Dendritic cell treated with granulocyte-macrophage colony-stimulating factor and Interleukin-4, amounts not matched to agents 40 ng/mL and 50 ng/mL, for 4 days (primary cell): ENCODE data around the gene NT5C2.

ENCODE experiments used
- H3K27ac Mint-ChIP-seq: one replicate; pipeline ENCODE4 v1.8.0; 2022; ENCODE audit warnings: mild to moderate bottlenecking, mixed read lengths
- H3K27me3 Mint-ChIP-seq: one replicate; pipeline ENCODE4 v1.8.0; 2022; ENCODE audit warnings: mild to moderate bottlenecking, mixed read lengths
- H3K36me3 Mint-ChIP-seq: one replicate; pipeline ENCODE4 v1.8.0; 2022; ENCODE audit warnings: low read depth, mixed read lengths
- H3K4me1 Mint-ChIP-seq: one replicate; pipeline ENCODE4 v1.8.0; 2022; ENCODE audit warnings: low read depth, mixed read lengths
- H3K4me3 Mint-ChIP-seq: one replicate; pipeline ENCODE4 v1.8.0; 2022; ENCODE audit warnings: mild to moderate bottlenecking, moderate library complexity, mixed read lengths
- H3K9me3 Mint-ChIP-seq: one replicate; pipeline ENCODE4 v1.8.0; 2022; ENCODE audit warnings: mixed read lengths
- intact Hi-C: fragments of 100-400 bp; cut with micrococcal nuclease; formaldehyde crosslinking; loops from one replicate; pipeline ENCODE4 v1.15.0; 2022

NT5C2 gene

GRCh38 chr10:103054621-103055020, 138.5 kb downstream of the NT5C2 start:
- intact Hi-C loops, result no loop called here
- no peaks in the 10 kb centered on the region for H3K27me3 Mint-ChIP-seq
- peaks cover 12% of the 10 kb centered on the region for H3K4me1 Mint-ChIP-seq
- no peak overlapping the region for H3K4me3 Mint-ChIP-seq
- peaks cover 6% of the 10 kb centered on the region for H3K36me3 Mint-ChIP-seq
- no peaks in the 10 kb centered on the region for H3K9me3 Mint-ChIP-seq
- no peak overlapping the region for H3K27ac Mint-ChIP-seq

- no peaks in the 10 kb centered on the region for H3K27me3 Mint-ChIP-seq
- intact Hi-C loops, result no loop called here
- H3K4me1 Mint-ChIP-seq, result peaks cover 12% of the 10 kb centered on the region
- H3K9me3 Mint-ChIP-seq, result no peaks in the 10 kb centered on the region
- no peak overlapping the region for H3K27ac Mint-ChIP-seq
- H3K4me3 Mint-ChIP-seq, result peak overlapping the region; percentile 10
- H3K36me3 Mint-ChIP-seq, result peaks cover 6% of the 10 kb centered on the region
Observed at GRCh38 chr10:103053659-103054581, 139.2 kb downstream of the NT5C2 start.

- H3K4me1 Mint-ChIP-seq, result peaks cover 7% of the 10 kb centered on the region
- H3K36me3 Mint-ChIP-seq, result no peaks in the 10 kb centered on the region
- intact Hi-C loops, result no loop called here
- no peak overlapping the region for H3K4me3 Mint-ChIP-seq
- no peaks in the 10 kb centered on the region for H3K9me3 Mint-ChIP-seq
- no peak overlapping the region for H3K27ac Mint-ChIP-seq
- H3K27me3 Mint-ChIP-seq, result no peaks in the 10 kb centered on the region
Observed at GRCh38 chr10:103049237-103049636, 143.8 kb downstream of the NT5C2 start.

- Mint-ChIP-seq H3K27ac (no peak overlapping the region), H3K27me3 (no peaks in the 10 kb centered on the region), H3K4me1 (no peaks in the 10 kb centered on the region), H3K9me3 (no peaks in the 10 kb centered on the region), H3K4me3 (no peak overlapping the region), H3K36me3 (no peaks in the 10 kb centered on the region)
- intact Hi-C loops, result no loop called here
Observed at GRCh38 chr10:103047381-103047780, 145.7 kb downstream of the NT5C2 start.

GRCh38 chr10:103045961-103046360, 147.1 kb downstream of the NT5C2 start:
- Mint-ChIP-seq H3K27ac (no peak overlapping the region), H3K9me3 (no peaks in the 10 kb centered on the region), H3K36me3 (no peaks in the 10 kb centered on the region), H3K4me1 (no peaks in the 10 kb centered on the region), H3K27me3 (no peaks in the 10 kb centered on the region), H3K4me3 (no peak overlapping the region)
- intact Hi-C loops, result no loop called here

- Mint-ChIP-seq H3K27ac (no peak overlapping the region), H3K9me3 (no peaks in the 10 kb centered on the region), H3K4me1 (no peaks in the 10 kb centered on the region), H3K36me3 (no peaks in the 10 kb centered on the region), H3K4me3 (no peak overlapping the region), H3K27me3 (no peaks in the 10 kb centered on the region)
- intact Hi-C loops, result no loop called here
Observed at GRCh38 chr10:103044942-103045489, 148.1 kb downstream of the NT5C2 start.

GRCh38 chr10:103042908-103043307, 150.2 kb downstream of the NT5C2 start:
- H3K36me3 Mint-ChIP-seq, result no peaks in the 10 kb centered on the region
- no peaks in the 10 kb centered on the region for H3K4me1 Mint-ChIP-seq
- no peak overlapping the region for H3K4me3 Mint-ChIP-seq
- H3K27me3 Mint-ChIP-seq, result no peaks in the 10 kb centered on the region
- intact Hi-C loops, result no loop called here
- H3K27ac Mint-ChIP-seq, result no peak overlapping the region
- H3K9me3 Mint-ChIP-seq, result no peaks in the 10 kb centered on the region

GRCh38 chr10:103042129-103042528, 150.9 kb downstream of the NT5C2 start:
- Mint-ChIP-seq H3K27ac (no peak overlapping the region), H3K27me3 (no peaks in the 10 kb centered on the region), H3K9me3 (no peaks in the 10 kb centered on the region), H3K4me1 (no peaks in the 10 kb centered on the region), H3K4me3 (no peak overlapping the region), H3K36me3 (no peaks in the 10 kb centered on the region)
- intact Hi-C loops, result no loop called here

GRCh38 chr10:103041391-103041790, 151.7 kb downstream of the NT5C2 start:
- intact Hi-C loops, result no loop called here
- Mint-ChIP-seq H3K27ac (no peak overlapping the region), H3K36me3 (no peaks in the 10 kb centered on the region), H3K27me3 (no peaks in the 10 kb centered on the region), H3K4me1 (no peaks in the 10 kb centered on the region), H3K4me3 (no peak overlapping the region), H3K9me3 (no peaks in the 10 kb centered on the region)

- Mint-ChIP-seq H3K4me1 (no peaks in the 10 kb centered on the region), H3K4me3 (no peak overlapping the region), H3K36me3 (no peaks in the 10 kb centered on the region), H3K9me3 (no peaks in the 10 kb centered on the region), H3K27ac (no peak overlapping the region), H3K27me3 (no peaks in the 10 kb centered on the region)
- intact Hi-C loops, result no loop called here
Observed at GRCh38 chr10:103040418-103040817, 152.7 kb downstream of the NT5C2 start.

GRCh38 chr10:103038570-103038969, 154.5 kb downstream of the NT5C2 start:
- intact Hi-C loops, result no loop called here
- no peaks in the 10 kb centered on the region for H3K36me3 Mint-ChIP-seq
- H3K4me1 Mint-ChIP-seq, result no peaks in the 10 kb centered on the region
- H3K9me3 Mint-ChIP-seq, result no peaks in the 10 kb centered on the region
- no peak overlapping the region for H3K4me3 Mint-ChIP-seq
- no peak overlapping the region for H3K27ac Mint-ChIP-seq
- no peaks in the 10 kb centered on the region for H3K27me3 Mint-ChIP-seq
